Panc1 (cell line): ENCODE measurements around the gene RB1. TPM values are rescaled to one million over a fixed set of nuclear protein-coding genes. Genes with fewer than 3 reads are reported as not detected.

Experiments
- ATAC-seq: fragments of 200-7000 bp; cut with Tn5 transposase; 2 replicates; pipeline ENCODE4 v1.9.1; 2020; ENCODE audit warnings: mild to moderate bottlenecking, moderate library complexity
- BruUV-seq: library from RNA; stranded (reverse); fragments of 400-500 nt; replicated peaks from 2 replicates; lab custom pipeline; 2021; lab: Mats Ljungman, UMichigan
- CTCF ChIA-PET: fragments of 300-600 bp; sonication (Branson Sonifier 250); formaldehyde crosslinking; loops from one replicate; lab custom pipeline; 2022; ENCODE audit warnings: antibody characterized with exemption; lab: Charles Lee
- POLR2A ChIA-PET: fragments of 300-600 bp; sonication (Branson Sonifier 250); formaldehyde crosslinking; loops from one replicate; lab custom pipeline; 2022; ENCODE audit warnings: antibody characterized with exemption; lab: Charles Lee
- DNase-seq: peaks from one replicate; pipeline ENCODE4 v3.0.0-alpha.2; 2010; ENCODE audit warnings: low read depth, low spot score
- H3K27ac ChIP-seq: 2 replicates; pipeline ENCODE4 v1.5.1; 2011; ENCODE audit warnings: mild to moderate bottlenecking, low read length, inconsistent platforms
- H3K27me3 ChIP-seq: fragments of 200-500 bp; sonication (Bioruptor generic); 2 replicates; pipeline ENCODE4 v1.6.0; 2014; ENCODE audit warnings: low read length, inconsistent platforms; ENCODE audit not compliant: control insufficient read depth, insufficient read depth
- H3K36me3 ChIP-seq: fragments of 200-500 bp; sonication (Bioruptor generic); 2 replicates; pipeline ENCODE4 v1.5.1; 2014; ENCODE audit warnings: inconsistent platforms, mild to moderate bottlenecking, low read length, moderate library complexity; ENCODE audit not compliant: control insufficient read depth, insufficient read depth
- H3K4me1 ChIP-seq: 2 replicates; pipeline ENCODE4 v1.5.1; 2011; ENCODE audit warnings: inconsistent platforms, mild to moderate bottlenecking, low read length, moderate library complexity; ENCODE audit not compliant: control insufficient read depth, insufficient read depth
- H3K4me3 ChIP-seq, 2 experiments: 2 replicates each; pipeline ENCODE4 v1.5.1; 2011 to 2012; ENCODE audit warnings: low read depth in 2 of 2, low read length in 2 of 2, mild to moderate bottlenecking in 2 of 2, inconsistent platforms in 1 of 2, moderate library complexity in 1 of 2
- H3K9me3 ChIP-seq: fragments of 200-500 bp; sonication (Bioruptor generic); 2 replicates; pipeline ENCODE4 v1.5.1; 2014; ENCODE audit warnings: low read depth, mild to moderate bottlenecking, inconsistent platforms, low read length, moderate library complexity; ENCODE audit not compliant: control insufficient read depth, insufficient read depth
- POLR2AphosphoS5 ChIP-seq: IDR thresholded peaks from 2 replicates; pipeline ENCODE4 v1.6.1; 2012; ENCODE audit warnings: mild to moderate bottlenecking, low read depth, low read length, moderate library complexity
- SIN3A ChIP-seq: IDR thresholded peaks from 2 replicates; pipeline ENCODE4 v1.6.1; 2012; ENCODE audit warnings: low read depth, mild to moderate bottlenecking, low read length, moderate library complexity, borderline replicate concordance; ENCODE audit not compliant: insufficient read depth
- TCF7L2 ChIP-seq: IDR thresholded peaks from 2 replicates; pipeline ENCODE4 v1.6.1; 2011; ENCODE audit warnings: mild to moderate bottlenecking, low read depth, low read length, inconsistent platforms
- in situ Hi-C: cut with HindIII; loops from 2 replicates; pipeline ENCODE4 v1.10.0; 2016; ENCODE audit warnings: low sequenced_read_pairs, low pct_unique_long_range_greater_than_20kb
- intact Hi-C: fragments of 100-400 bp; cut with micrococcal nuclease; formaldehyde crosslinking; loops from one replicate; pipeline ENCODE4 v1.10.0; 2022; ENCODE audit not compliant: unreplicated experiment
- total RNA-seq: library from RNA; stranded (reverse); gene quantifications from one replicate; pipeline ENCODE4 v1.2.1, GENCODE V29; 2021; ENCODE audit not compliant: unreplicated experiment
- TF ChIP-seq, protein P1 (sequence below), 2 experiments: IDR thresholded peaks; 2 replicates each; pipeline ENCODE4 v1.6.1; 2011 to 2012; ENCODE audit warnings: low read depth in 2 of 2, control low read depth in 1 of 2, low read length in 1 of 2, mild to moderate bottlenecking in 1 of 2, moderate library complexity in 1 of 2; ENCODE audit not compliant: insufficient read depth in 1 of 2
- TF ChIP-seq, protein P2 (sequence below): fragments of 450-650 bp; IDR thresholded peaks from 2 replicates; pipeline ENCODE4 v1.5.1; 2017; ENCODE audit warnings: mild to moderate bottlenecking

Gene RB1
- total RNA-seq, 1 experiment from 2014 or later, result 36.0 TPM

DNA sequence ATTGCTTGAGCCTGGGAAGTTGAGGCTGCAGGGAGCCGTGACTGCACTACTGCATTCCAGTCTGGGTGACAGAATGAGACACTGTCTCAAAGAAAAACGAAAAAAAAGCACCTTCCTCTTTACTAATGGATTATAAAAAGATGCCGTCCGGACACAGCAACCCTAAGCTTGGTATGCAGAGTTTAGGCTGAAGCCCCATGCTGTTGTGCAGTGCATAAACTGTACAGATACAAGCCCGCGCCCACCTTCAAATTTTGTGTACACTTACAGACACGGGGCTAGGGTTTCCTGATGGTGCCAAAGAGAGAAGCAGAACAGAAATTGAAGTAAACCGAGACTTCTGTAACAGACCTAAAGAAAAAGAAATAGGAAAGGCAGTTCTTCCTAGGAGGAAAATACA, 100.4 kb downstream of the RB1 start:
- CTCF ChIA-PET, result no interaction called here
- TF ChIP-seq, protein P1, sequence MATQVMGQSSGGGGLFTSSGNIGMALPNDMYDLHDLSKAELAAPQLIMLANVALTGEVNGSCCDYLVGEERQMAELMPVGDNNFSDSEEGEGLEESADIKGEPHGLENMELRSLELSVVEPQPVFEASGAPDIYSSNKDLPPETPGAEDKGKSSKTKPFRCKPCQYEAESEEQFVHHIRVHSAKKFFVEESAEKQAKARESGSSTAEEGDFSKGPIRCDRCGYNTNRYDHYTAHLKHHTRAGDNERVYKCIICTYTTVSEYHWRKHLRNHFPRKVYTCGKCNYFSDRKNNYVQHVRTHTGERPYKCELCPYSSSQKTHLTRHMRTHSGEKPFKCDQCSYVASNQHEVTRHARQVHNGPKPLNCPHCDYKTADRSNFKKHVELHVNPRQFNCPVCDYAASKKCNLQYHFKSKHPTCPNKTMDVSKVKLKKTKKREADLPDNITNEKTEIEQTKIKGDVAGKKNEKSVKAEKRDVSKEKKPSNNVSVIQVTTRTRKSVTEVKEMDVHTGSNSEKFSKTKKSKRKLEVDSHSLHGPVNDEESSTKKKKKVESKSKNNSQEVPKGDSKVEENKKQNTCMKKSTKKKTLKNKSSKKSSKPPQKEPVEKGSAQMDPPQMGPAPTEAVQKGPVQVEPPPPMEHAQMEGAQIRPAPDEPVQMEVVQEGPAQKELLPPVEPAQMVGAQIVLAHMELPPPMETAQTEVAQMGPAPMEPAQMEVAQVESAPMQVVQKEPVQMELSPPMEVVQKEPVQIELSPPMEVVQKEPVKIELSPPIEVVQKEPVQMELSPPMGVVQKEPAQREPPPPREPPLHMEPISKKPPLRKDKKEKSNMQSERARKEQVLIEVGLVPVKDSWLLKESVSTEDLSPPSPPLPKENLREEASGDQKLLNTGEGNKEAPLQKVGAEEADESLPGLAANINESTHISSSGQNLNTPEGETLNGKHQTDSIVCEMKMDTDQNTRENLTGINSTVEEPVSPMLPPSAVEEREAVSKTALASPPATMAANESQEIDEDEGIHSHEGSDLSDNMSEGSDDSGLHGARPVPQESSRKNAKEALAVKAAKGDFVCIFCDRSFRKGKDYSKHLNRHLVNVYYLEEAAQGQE (IDR thresholded peaks at IDR 0.05; ENCODE audit: insufficient read depth in 1 of 2, low read depth in 2 of 2, low read length in 1 of 2), result no peak
- no peak for TF ChIP-seq SIN3A
- no peak for TF ChIP-seq POLR2AphosphoS5
- TF ChIP-seq, protein P2, sequence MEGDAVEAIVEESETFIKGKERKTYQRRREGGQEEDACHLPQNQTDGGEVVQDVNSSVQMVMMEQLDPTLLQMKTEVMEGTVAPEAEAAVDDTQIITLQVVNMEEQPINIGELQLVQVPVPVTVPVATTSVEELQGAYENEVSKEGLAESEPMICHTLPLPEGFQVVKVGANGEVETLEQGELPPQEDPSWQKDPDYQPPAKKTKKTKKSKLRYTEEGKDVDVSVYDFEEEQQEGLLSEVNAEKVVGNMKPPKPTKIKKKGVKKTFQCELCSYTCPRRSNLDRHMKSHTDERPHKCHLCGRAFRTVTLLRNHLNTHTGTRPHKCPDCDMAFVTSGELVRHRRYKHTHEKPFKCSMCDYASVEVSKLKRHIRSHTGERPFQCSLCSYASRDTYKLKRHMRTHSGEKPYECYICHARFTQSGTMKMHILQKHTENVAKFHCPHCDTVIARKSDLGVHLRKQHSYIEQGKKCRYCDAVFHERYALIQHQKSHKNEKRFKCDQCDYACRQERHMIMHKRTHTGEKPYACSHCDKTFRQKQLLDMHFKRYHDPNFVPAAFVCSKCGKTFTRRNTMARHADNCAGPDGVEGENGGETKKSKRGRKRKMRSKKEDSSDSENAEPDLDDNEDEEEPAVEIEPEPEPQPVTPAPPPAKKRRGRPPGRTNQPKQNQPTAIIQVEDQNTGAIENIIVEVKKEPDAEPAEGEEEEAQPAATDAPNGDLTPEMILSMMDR, result no peak
- no peak for TF ChIP-seq TCF7L2
- peaks cover 16% of the 10 kb centered on the region for H3K4me1 ChIP-seq
- intact Hi-C loops, result no loop called here
- no peaks in the 10 kb centered on the region for H3K27me3 ChIP-seq
- H3K4me3 ChIP-seq, result no peak overlapping the region
- no peak overlapping the region for H3K27ac ChIP-seq
- POLR2A ChIA-PET, result no interaction called here
- in situ Hi-C loops, result no loop called here
- no peak for DNase-seq
- H3K36me3 ChIP-seq, result no peaks in the 10 kb centered on the region
- BruUV-seq, result no TSS peak
- no peak for ATAC-seq
- no peaks in the 10 kb centered on the region for H3K9me3 ChIP-seq

- H3K9me3 ChIP-seq, result no peaks in the 10 kb centered on the region
- CTCF ChIA-PET, result no interaction called here
- TF ChIP-seq SIN3A, result no peak
- no peaks in the 10 kb centered on the region for H3K36me3 ChIP-seq
- in situ Hi-C loops (no loop called here), intact Hi-C loops (no loop called here)
- no peak overlapping the region for H3K27ac ChIP-seq
- ATAC-seq (no peak), DNase-seq (no peak)
- no peaks in the 10 kb centered on the region for H3K27me3 ChIP-seq
- no TSS peak for BruUV-seq
- POLR2A ChIA-PET, result no interaction called here
- H3K4me1 ChIP-seq, result peaks cover 12% of the 10 kb centered on the region
- no peak overlapping the region for H3K4me3 ChIP-seq
Observed at GRCh38 chr13:48404952-48405351, 101.4 kb downstream of the RB1 start.

DNA sequence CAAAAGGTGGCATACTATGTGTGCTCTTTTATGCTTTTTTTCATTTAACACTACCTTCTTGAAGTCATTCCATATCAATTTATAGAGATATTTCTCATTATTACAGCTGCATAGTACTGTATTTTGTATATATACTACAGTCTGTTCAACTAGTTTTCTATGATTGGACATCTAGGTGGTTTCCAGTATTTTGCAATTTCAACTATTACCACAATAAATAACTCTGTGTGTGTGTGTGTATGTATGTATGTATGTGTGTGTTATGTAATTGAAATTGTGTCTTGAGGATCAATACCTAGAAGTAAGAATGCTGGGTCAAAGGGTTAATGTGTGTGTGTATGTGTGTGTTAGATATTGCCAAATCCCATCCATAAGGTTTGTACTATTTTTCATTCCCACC, 102.3 kb downstream of the RB1 start:
- no peak overlapping the region for H3K27ac ChIP-seq
- TF ChIP-seq POLR2AphosphoS5 (no peak), SIN3A (no peak), TCF7L2 (no peak)
- TF ChIP-seq, protein P2, result no peak
- TF ChIP-seq, protein P1 (IDR thresholded peaks at IDR 0.05; ENCODE audit: insufficient read depth in 1 of 2, low read depth in 2 of 2, low read length in 1 of 2), result no peak
- no TSS peak for BruUV-seq
- no peak overlapping the region for H3K4me3 ChIP-seq
- in situ Hi-C loops, result no loop called here
- peaks cover 6% of the 10 kb centered on the region for H3K4me1 ChIP-seq
- H3K27me3 ChIP-seq, result no peaks in the 10 kb centered on the region
- no peak for ATAC-seq
- DNase-seq, result no peak
- H3K36me3 ChIP-seq, result no peaks in the 10 kb centered on the region
- H3K9me3 ChIP-seq, result no peaks in the 10 kb centered on the region
- intact Hi-C loops, result no loop called here
- CTCF ChIA-PET, result no interaction called here
- POLR2A ChIA-PET, result no interaction called here
